IPS-NIHi7 (cell line): ENCODE measurements around the gene UBE2O.

Experiments
- DNase-seq: peaks from one replicate; pipeline ENCODE4 v3.0.0; 2012; ENCODE audit warnings: mixed read lengths; ENCODE audit errors: extremely low spot score

The UBE2O gene

GRCh38 chr17:76345377-76345974 lies 107.5 kb downstream of the UBE2O start:
- no peak for DNase-seq

GRCh38 chr17:76343106-76343505 lies 109.8 kb downstream of the UBE2O start:
- no peak for DNase-seq

GRCh38 chr17:76341301-76341700 lies 111.7 kb downstream of the UBE2O start:
- no peak for DNase-seq
